ENCODE measurements around the gene OGDH. TPM values are rescaled to one million over a fixed set of nuclear protein-coding genes. Genes with fewer than 3 reads are reported as not detected.

Gene OGDH
- 69.1 TPM for total RNA-seq (2021; ENCODE audit: unreplicated experiment)
- 58.9 and 60.7 TPM in 2 replicates for polyA plus RNA-seq (2012)
- percentile 73 among the genes with signal in this experiment for Bru-seq, nascent RNA
- percentile 79 among the genes with signal in this experiment for BruChase-seq, experiment 1, labeled RNA remaining after a 6-hour chase
- BruChase-seq, experiment 2, labeled RNA remaining after a 2-hour chase: percentile 78 among the genes with signal in this experiment
- long read RNA-seq, full-length matches to known transcripts: 5 of 51 reads
- long read RNA-seq, partial matches to known transcripts: 39 of 51 reads
- long read RNA-seq, other reads (novel, unspliced or antisense): 7 of 51 reads

DNA sequence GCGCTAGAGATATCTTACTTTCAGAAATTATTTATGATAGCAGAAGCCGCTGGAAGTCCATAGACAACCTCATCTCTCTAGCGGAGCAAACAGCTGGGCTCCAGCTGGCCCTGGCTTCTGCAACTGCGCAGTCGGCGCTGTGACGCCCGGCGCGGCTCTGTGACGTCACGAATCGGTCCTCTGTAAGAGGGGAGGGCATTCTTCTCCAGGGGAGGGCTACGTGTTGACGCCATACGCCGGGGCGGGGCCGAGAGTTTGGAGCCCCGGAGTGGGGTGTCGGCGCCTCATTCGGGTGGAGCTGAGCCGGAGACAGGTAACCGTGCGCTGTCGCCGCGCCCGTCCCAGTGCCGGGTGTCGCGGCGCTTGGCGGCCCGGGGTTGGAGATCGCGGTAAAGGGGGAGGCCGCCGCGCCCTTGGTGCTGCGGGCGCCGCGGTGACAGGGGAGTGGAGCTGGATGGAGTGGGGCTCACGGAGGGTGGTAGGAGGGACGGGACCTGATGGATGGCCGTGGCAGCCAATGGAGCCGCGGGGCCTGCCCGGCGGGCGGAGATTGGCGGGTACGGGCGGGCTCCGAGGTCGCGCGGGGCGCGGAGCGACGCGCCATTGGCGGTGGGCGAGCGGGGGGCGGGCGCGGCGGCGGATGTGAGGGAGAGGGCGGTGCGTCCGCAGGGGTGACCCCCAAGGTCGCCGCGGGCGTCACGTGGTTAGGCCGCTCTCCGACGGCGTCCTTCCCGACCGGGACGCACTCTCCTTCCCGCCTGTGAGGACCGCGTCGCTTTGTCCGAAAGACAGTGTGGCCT, at the start of gene OGDH:
Gene OGDH (plus strand): TSS at position 287 of the 800 bp plus-strand sequence. CDS start 17,717 bp downstream, outside the sequence.
- BruUV-seq (replicated peaks): no TSS peak
- H2AFZ ChIP-seq (ENCODE audit: low read depth, low read length, poor library complexity, severe bottlenecking): no peak within 1 kb of the TSS
- TF ChIP-seq TCF7L2 (IDR thresholded peaks at IDR 0.05; ENCODE audit: borderline replicate concordance, extremely low read depth, insufficient read depth, insufficient read length) (peak; percentile 98), RAD21 (IDR thresholded peaks at IDR 0.05; ENCODE audit: low read depth) (no peak; the same call in 1 of the 2 replicates), EGR1 (IDR thresholded peaks at IDR 0.05; ENCODE audit: low read depth) (no peak), CBX3 (IDR thresholded peaks at IDR 0.05; ENCODE audit: low read depth) (no peak), POLR2A (IDR thresholded peaks at IDR 0.05; ENCODE audit: borderline replicate concordance, extremely low read depth, insufficient read depth, insufficient read length) (peak; percentile 31), YY1 (IDR thresholded peaks at IDR 0.05; ENCODE audit: extremely low read depth, insufficient replicate concordance, low read depth, low read length) (peak; percentile 52), SIN3A (IDR thresholded peaks at IDR 0.05; ENCODE audit: low read depth) (peak; percentile 99), POLR2AphosphoS5 (IDR thresholded peaks at IDR 0.05; ENCODE audit: low read depth, low read length) (peak; percentile 97), FOSL1 (IDR thresholded peaks at IDR 0.05; ENCODE audit: low read depth) (no peak), CEBPB (IDR thresholded peaks at IDR 0.05; ENCODE audit: low read depth) (no peak), ZNF274 (IDR thresholded peaks at IDR 0.05; ENCODE audit: low read depth, low read length) (no peak), ELF1 (IDR thresholded peaks at IDR 0.05; ENCODE audit: borderline replicate concordance, low read depth) (no peak)
- TF ChIP-seq, protein P1, sequence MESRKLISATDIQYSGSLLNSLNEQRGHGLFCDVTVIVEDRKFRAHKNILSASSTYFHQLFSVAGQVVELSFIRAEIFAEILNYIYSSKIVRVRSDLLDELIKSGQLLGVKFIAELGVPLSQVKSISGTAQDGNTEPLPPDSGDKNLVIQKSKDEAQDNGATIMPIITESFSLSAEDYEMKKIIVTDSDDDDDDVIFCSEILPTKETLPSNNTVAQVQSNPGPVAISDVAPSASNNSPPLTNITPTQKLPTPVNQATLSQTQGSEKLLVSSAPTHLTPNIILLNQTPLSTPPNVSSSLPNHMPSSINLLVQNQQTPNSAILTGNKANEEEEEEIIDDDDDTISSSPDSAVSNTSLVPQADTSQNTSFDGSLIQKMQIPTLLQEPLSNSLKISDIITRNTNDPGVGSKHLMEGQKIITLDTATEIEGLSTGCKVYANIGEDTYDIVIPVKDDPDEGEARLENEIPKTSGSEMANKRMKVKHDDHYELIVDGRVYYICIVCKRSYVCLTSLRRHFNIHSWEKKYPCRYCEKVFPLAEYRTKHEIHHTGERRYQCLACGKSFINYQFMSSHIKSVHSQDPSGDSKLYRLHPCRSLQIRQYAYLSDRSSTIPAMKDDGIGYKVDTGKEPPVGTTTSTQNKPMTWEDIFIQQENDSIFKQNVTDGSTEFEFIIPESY (IDR thresholded peaks at IDR 0.05; ENCODE audit: extremely low read depth, insufficient replicate concordance, low read length): no peak
- TF ChIP-seq, protein P2, sequence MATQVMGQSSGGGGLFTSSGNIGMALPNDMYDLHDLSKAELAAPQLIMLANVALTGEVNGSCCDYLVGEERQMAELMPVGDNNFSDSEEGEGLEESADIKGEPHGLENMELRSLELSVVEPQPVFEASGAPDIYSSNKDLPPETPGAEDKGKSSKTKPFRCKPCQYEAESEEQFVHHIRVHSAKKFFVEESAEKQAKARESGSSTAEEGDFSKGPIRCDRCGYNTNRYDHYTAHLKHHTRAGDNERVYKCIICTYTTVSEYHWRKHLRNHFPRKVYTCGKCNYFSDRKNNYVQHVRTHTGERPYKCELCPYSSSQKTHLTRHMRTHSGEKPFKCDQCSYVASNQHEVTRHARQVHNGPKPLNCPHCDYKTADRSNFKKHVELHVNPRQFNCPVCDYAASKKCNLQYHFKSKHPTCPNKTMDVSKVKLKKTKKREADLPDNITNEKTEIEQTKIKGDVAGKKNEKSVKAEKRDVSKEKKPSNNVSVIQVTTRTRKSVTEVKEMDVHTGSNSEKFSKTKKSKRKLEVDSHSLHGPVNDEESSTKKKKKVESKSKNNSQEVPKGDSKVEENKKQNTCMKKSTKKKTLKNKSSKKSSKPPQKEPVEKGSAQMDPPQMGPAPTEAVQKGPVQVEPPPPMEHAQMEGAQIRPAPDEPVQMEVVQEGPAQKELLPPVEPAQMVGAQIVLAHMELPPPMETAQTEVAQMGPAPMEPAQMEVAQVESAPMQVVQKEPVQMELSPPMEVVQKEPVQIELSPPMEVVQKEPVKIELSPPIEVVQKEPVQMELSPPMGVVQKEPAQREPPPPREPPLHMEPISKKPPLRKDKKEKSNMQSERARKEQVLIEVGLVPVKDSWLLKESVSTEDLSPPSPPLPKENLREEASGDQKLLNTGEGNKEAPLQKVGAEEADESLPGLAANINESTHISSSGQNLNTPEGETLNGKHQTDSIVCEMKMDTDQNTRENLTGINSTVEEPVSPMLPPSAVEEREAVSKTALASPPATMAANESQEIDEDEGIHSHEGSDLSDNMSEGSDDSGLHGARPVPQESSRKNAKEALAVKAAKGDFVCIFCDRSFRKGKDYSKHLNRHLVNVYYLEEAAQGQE (IDR thresholded peaks at IDR 0.05; ENCODE audit: low read depth): no peak
- TF ChIP-seq, protein P3, sequence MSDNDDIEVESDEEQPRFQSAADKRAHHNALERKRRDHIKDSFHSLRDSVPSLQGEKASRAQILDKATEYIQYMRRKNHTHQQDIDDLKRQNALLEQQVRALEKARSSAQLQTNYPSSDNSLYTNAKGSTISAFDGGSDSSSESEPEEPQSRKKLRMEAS (IDR thresholded peaks at IDR 0.05): peak; percentile 91
- TF ChIP-seq, protein P4, sequence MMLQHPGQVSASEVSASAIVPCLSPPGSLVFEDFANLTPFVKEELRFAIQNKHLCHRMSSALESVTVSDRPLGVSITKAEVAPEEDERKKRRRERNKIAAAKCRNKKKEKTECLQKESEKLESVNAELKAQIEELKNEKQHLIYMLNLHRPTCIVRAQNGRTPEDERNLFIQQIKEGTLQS (IDR thresholded peaks at IDR 0.05): no peak

More for the DNA sequence above, at the start of gene OGDH:
- ChIA-PET POLR2A (interaction anchor here (0.7 to 2.3 kb wide), 14 partner anchors 8 to 505 kb away, joined by 3 to 14 read pairs (median 4); partner anchors contain the start of genes H2AZ2 and TBRG4), RAD21 (ENCODE audit: low non-redundant PET in 1 of 2, low total read pairs in 2 of 2, uncharacterized antibody in 2 of 2, unreplicated experiment in 2 of 2) (interaction anchor here in 1 of 2 experiments (0.6 kb wide), 1 partner anchor 375 kb away, joined by 3 read pairs; no protein-coding TSS in a partner anchor), CTCF (interaction anchor here (1.1 kb wide), 1 partner anchor 241 kb away, joined by 4 read pairs; the partner anchor contains the start of gene H2AZ2)
- Histone ChIP-seq H4K20me1 (ENCODE audit: insufficient read depth) (no peaks in the 10 kb centered on the region), H3K4me1 (ENCODE audit: control insufficient read depth in 1 of 2, insufficient read depth in 2 of 2, low read length in 2 of 2) (peaks cover 17 to 32% of the 10 kb centered on the region in 2 experiments), H3K27me3 (ENCODE audit: insufficient read depth, low read length) (no peaks in the 10 kb centered on the region), H3K9me3 (ENCODE audit: control insufficient read depth in 1 of 2, insufficient read depth in 1 of 2, low read depth in 1 of 2, low read length in 2 of 2) (no peaks in the 10 kb centered on the region), H3K27ac (ENCODE audit: low read depth, low read length) (peak within 1 kb of the TSS; percentile 88), H3K9ac (ENCODE audit: low read length) (peak within 1 kb of the TSS; percentile 68), H3K4me3 (replicated peaks in 1 of 2; ENCODE audit: low read depth in 1 of 2, low read length in 2 of 2) (peak within 1 kb of the TSS; percentile 68 to 76), H3K9me2 (ENCODE audit: insufficient read depth) (no peaks in the 10 kb centered on the region), H3K4me2 (ENCODE audit: low read length) (peak within 1 kb of the TSS; percentile 72), H3K79me2 (ENCODE audit: insufficient read depth, low read length) (peaks cover 45% of the 10 kb centered on the region), H3K36me3 (ENCODE audit: control insufficient read depth in 1 of 2, insufficient read depth in 2 of 2, low read length in 2 of 2) (no peaks in the 10 kb centered on the region)
- ATAC-seq (peak; percentile 99), DNase-seq (ENCODE audit: low read depth, low spot score) (peak; percentile 96)
- intact Hi-C loops (cut with micrococcal nuclease): loop anchor here (1.0 to 5.0 kb wide), 2 partner anchors 141 to 191 kb away; partner anchors contain the start of gene ZMIZ2

Data from HCT116 (cell line).